H9 (cell line): ENCODE measurements around the gene RNF5. TPM values are rescaled to one million over a fixed set of nuclear protein-coding genes. Genes with fewer than 3 reads are reported as not detected.

Experiments
- DNase-seq: peaks from one replicate; pipeline ENCODE4 v3.0.0-alpha.2; 2017
- H2AFZ ChIP-seq: one replicate; pipeline ENCODE4 v1.6.1; 2013; ENCODE audit warnings: mild to moderate bottlenecking, low read length, control low read depth, moderate library complexity
- H2AK5ac ChIP-seq: 2 replicates; pipeline ENCODE4 v1.6.1; 2013; ENCODE audit warnings: low read length, control low read depth, mixed read lengths; ENCODE audit not compliant: insufficient read length
- H2BK120ac ChIP-seq: one replicate; pipeline ENCODE4 v1.6.1; 2013; ENCODE audit warnings: low read depth, mild to moderate bottlenecking, low read length, control low read depth, inconsistent platforms; ENCODE audit not compliant: poor library complexity, severe bottlenecking
- H2BK12ac ChIP-seq: 2 replicates; pipeline ENCODE4 v1.6.1; 2013; ENCODE audit warnings: low read length, control low read depth, mixed read lengths, low read depth; ENCODE audit not compliant: insufficient read length
- H2BK15ac ChIP-seq: 2 replicates; pipeline ENCODE4 v1.6.1; 2013; ENCODE audit warnings: low read depth, low read length, control low read depth
- H2BK20ac ChIP-seq: one replicate; pipeline ENCODE4 v1.6.1; 2013; ENCODE audit warnings: low read depth, mild to moderate bottlenecking, low read length, control low read depth, inconsistent platforms; ENCODE audit not compliant: poor library complexity, severe bottlenecking
- H2BK5ac ChIP-seq: 2 replicates; pipeline ENCODE4 v1.6.1; 2013; ENCODE audit warnings: low read length, control low read depth, mixed read lengths; ENCODE audit not compliant: insufficient read length
- H3K14ac ChIP-seq: 2 replicates; pipeline ENCODE4 v1.6.1; 2013; ENCODE audit warnings: low read length, control low read depth; ENCODE audit not compliant: insufficient read depth
- H3K18ac ChIP-seq: 2 replicates; pipeline ENCODE4 v1.6.1; 2013; ENCODE audit warnings: low read depth, mild to moderate bottlenecking, mixed read lengths, low read length, control low read depth; ENCODE audit not compliant: insufficient read length
- H3K23ac ChIP-seq: 2 replicates; pipeline ENCODE4 v1.6.1; 2013; ENCODE audit warnings: low read length, control low read depth, mixed read lengths, low read depth; ENCODE audit not compliant: insufficient read length
- H3K23me2 ChIP-seq: 2 replicates; pipeline ENCODE4 v1.6.1; 2013; ENCODE audit warnings: low read depth, mild to moderate bottlenecking, mixed read lengths, low read length, control low read depth; ENCODE audit not compliant: insufficient read length, poor library complexity, severe bottlenecking
- H3K27ac ChIP-seq: 2 replicates; pipeline ENCODE4 v1.5.1; 2013; ENCODE audit warnings: low read length, control low read depth, mixed read lengths, low read depth; ENCODE audit not compliant: insufficient read length
- H3K27me3 ChIP-seq: 2 replicates; pipeline ENCODE4 v1.6.1; 2013; ENCODE audit warnings: low read length, control low read depth, inconsistent platforms; ENCODE audit not compliant: insufficient read depth
- H3K4ac ChIP-seq: 2 replicates; pipeline ENCODE4 v1.6.1; 2013; ENCODE audit warnings: low read depth, mild to moderate bottlenecking, control low read depth, inconsistent platforms, low read length, moderate library complexity
- H3K4me1 ChIP-seq: 2 replicates; pipeline ENCODE4 v1.6.1; 2013; ENCODE audit warnings: low read length, control low read depth, inconsistent platforms; ENCODE audit not compliant: insufficient read depth
- H3K4me2 ChIP-seq: 2 replicates; pipeline ENCODE4 v1.6.1; 2013; ENCODE audit warnings: low read length, control low read depth, mixed read lengths; ENCODE audit not compliant: insufficient read length, insufficient read depth
- H3K56ac ChIP-seq: 2 replicates; pipeline ENCODE4 v1.6.1; 2013; ENCODE audit warnings: low read depth, mild to moderate bottlenecking, mixed read lengths, low read length, control low read depth; ENCODE audit not compliant: insufficient read length
- H3K79me1 ChIP-seq: 2 replicates; pipeline ENCODE4 v1.6.1; 2013; ENCODE audit warnings: low read depth, mild to moderate bottlenecking, moderate library complexity, low read length, control low read depth, inconsistent platforms; ENCODE audit not compliant: insufficient read depth, poor library complexity, severe bottlenecking
- H3K79me2 ChIP-seq: 2 replicates; pipeline ENCODE4 v1.6.1; 2013; ENCODE audit warnings: low read length, control low read depth, inconsistent platforms; ENCODE audit not compliant: insufficient read depth
- H3K9ac ChIP-seq: 2 replicates; pipeline ENCODE4 v1.6.1; 2013; ENCODE audit warnings: low read length, control low read depth, mixed read lengths; ENCODE audit not compliant: insufficient read length; ENCODE audit errors: extremely low read depth
- H3K9me3 ChIP-seq: one replicate; pipeline ENCODE4 v1.6.1; 2013; ENCODE audit warnings: low read depth, low read length, inconsistent platforms; ENCODE audit not compliant: control insufficient read depth
- H3T11ph ChIP-seq: one replicate; pipeline ENCODE4 v1.6.1; 2013; ENCODE audit warnings: mild to moderate bottlenecking, low read length, control low read depth, inconsistent platforms
- H4K20me1 ChIP-seq: one replicate; pipeline ENCODE4 v1.6.1; 2013; ENCODE audit not compliant: control insufficient read depth, insufficient read length, insufficient read depth
- H4K5ac ChIP-seq: 2 replicates; pipeline ENCODE4 v1.6.1; 2013; ENCODE audit warnings: low read depth, mild to moderate bottlenecking, mixed read lengths, low read length, control low read depth; ENCODE audit not compliant: insufficient read length
- H4K8ac ChIP-seq: replicated peaks from 2 replicates; pipeline ENCODE4 v1.6.1; 2013; ENCODE audit warnings: low read length, control low read depth, mixed read lengths, low read depth; ENCODE audit not compliant: insufficient read length
- H4K91ac ChIP-seq: 2 replicates; pipeline ENCODE4 v1.6.1; 2013; ENCODE audit warnings: low read depth, mild to moderate bottlenecking, moderate library complexity, mixed read lengths, low read length, control low read depth; ENCODE audit not compliant: insufficient read length
- H3K27ac Mint-ChIP-seq, 3 experiments: 2 replicates in 2 of 3; 3 replicates in 1 of 3; pipeline ENCODE4 v1.8.0; 2020 to 2021; ENCODE audit warnings: mixed read lengths in 3 of 3, mild to moderate bottlenecking in 1 of 3, moderate library complexity in 1 of 3
- H3K27me3 Mint-ChIP-seq: 2 replicates; pipeline ENCODE4 v1.8.0; 2021; ENCODE audit warnings: low read depth, mild to moderate bottlenecking, moderate library complexity, mixed read lengths
- H3K36me3 Mint-ChIP-seq, 3 experiments: 2 replicates in 2 of 3; 3 replicates in 1 of 3; pipeline ENCODE4 v1.8.0; 2020 to 2021; ENCODE audit warnings: low read depth in 3 of 3, mixed read lengths in 3 of 3; ENCODE audit not compliant: insufficient read depth in 1 of 3
- H3K4me1 Mint-ChIP-seq, 2 experiments: 2 replicates each; pipeline ENCODE4 v1.8.0; 2020; ENCODE audit warnings: mixed read lengths in 2 of 2
- H3K4me3 Mint-ChIP-seq, 2 experiments: 2 replicates in 1 of 2; 3 replicates in 1 of 2; pipeline ENCODE4 v1.8.0; 2020 to 2021; ENCODE audit warnings: mild to moderate bottlenecking in 2 of 2, mixed read lengths in 2 of 2, moderate library complexity in 1 of 2
- H3K9me3 Mint-ChIP-seq, 2 experiments: 2 replicates in 1 of 2; 3 replicates in 1 of 2; pipeline ENCODE4 v1.8.0; 2020; ENCODE audit warnings: mild to moderate bottlenecking in 2 of 2, mixed read lengths in 2 of 2, moderate library complexity in 1 of 2
- WGBS: extraction: QIAGEN DNeasy Blood & Tissue Kit; methylation state at CpG from one replicate; pipeline ENCODE4 v1.1.7; 2013; ENCODE audit warnings: missing lambda C conversion rate, low lambda C conversion rate, mixed read lengths; ENCODE audit not compliant: insufficient read length; ENCODE audit errors: extremely low coverage; 5-methylcytosine and 5-hydroxymethylcytosine counted together
- total RNA-seq: library from RNA; stranded (reverse); gene quantifications from 2 replicates; pipeline ENCODE4 v1.2.1, GENCODE V29; 2021
- TF ChIP-seq, protein P1 (sequence below): fragments of 200-600 bp; sonication (generic); conservative IDR thresholded peaks from 3 replicates; pipeline ENCODE4 v1.8.0; 2021; ENCODE audit warnings: antibody characterized with exemption, mild to moderate bottlenecking

Gene RNF5
- total RNA-seq, 1 experiment from 2014 or later: 116 TPM

DNA sequence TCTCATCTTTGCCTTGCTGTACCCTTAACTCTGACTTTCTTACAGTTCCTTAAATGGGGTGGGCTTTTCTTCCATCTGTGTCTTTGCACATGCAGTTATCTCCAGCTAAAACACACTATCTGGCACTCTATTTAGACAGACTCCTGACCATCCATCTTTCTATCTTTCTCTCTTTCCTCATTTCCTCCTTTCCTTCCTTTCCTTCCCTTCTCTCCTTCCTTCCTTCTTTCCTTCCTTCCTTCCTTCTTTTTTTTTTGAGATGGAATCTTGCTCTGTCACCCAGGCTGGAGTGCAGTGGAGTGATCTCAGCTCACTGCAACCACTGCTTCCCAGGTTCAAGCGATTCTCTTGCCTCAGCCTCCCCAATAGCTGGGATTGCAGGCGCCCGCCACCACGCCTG is 37.4 kb downstream of the RNF5 start:
- Histone ChIP-seq H3K18ac (no peak overlapping the region), H4K91ac (no peak overlapping the region), H2AK5ac (no peak overlapping the region), H2BK12ac (no peak overlapping the region), H3K23ac (no peak overlapping the region), H3K4me2 (no peak overlapping the region), H3K79me1 (no peaks in the 10 kb centered on the region), H2BK15ac (no peak overlapping the region), H3K4me1 (no peaks in the 10 kb centered on the region), H3K27ac (no peak overlapping the region), H3K14ac (no peak overlapping the region), H2BK5ac (no peak overlapping the region), H3K4ac (no peak overlapping the region), H3K79me2 (no peaks in the 10 kb centered on the region), H3K9ac (no peak overlapping the region), H2AFZ (no peak overlapping the region), H3K56ac (no peak overlapping the region), H2BK20ac (no peak overlapping the region), H3T11ph (no peak overlapping the region), H4K5ac (no peak overlapping the region), H3K9me3 (no peaks in the 10 kb centered on the region), H3K27me3 (no peaks in the 10 kb centered on the region), H4K8ac (no peak overlapping the region), H2BK120ac (no peak overlapping the region), H3K23me2 (peaks cover 3% of the 10 kb centered on the region), H4K20me1 (no peaks in the 10 kb centered on the region)
- no peak for DNase-seq
- H3K4me3 Mint-ChIP-seq: no peak overlapping the region
- peaks cover 9% of the 10 kb centered on the region for H3K27me3 Mint-ChIP-seq
- H3K36me3 Mint-ChIP-seq: peaks cover 0 to 1% (median 0%) of the 10 kb centered on the region in 3 experiments; a peak in 1 of 7 replicates
- H3K9me3 Mint-ChIP-seq: no peaks in the 10 kb centered on the region; a peak in 1 of 5 replicates
- no peak overlapping the region; a peak in 1 of 7 replicates for H3K27ac Mint-ChIP-seq
- WGBS: no CpG with 5 or more reads among the region's 4 CpGs
- no peaks in the 10 kb centered on the region for H3K4me1 Mint-ChIP-seq
- TF ChIP-seq, protein P1, sequence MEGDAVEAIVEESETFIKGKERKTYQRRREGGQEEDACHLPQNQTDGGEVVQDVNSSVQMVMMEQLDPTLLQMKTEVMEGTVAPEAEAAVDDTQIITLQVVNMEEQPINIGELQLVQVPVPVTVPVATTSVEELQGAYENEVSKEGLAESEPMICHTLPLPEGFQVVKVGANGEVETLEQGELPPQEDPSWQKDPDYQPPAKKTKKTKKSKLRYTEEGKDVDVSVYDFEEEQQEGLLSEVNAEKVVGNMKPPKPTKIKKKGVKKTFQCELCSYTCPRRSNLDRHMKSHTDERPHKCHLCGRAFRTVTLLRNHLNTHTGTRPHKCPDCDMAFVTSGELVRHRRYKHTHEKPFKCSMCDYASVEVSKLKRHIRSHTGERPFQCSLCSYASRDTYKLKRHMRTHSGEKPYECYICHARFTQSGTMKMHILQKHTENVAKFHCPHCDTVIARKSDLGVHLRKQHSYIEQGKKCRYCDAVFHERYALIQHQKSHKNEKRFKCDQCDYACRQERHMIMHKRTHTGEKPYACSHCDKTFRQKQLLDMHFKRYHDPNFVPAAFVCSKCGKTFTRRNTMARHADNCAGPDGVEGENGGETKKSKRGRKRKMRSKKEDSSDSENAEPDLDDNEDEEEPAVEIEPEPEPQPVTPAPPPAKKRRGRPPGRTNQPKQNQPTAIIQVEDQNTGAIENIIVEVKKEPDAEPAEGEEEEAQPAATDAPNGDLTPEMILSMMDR: no peak
